Caco-2 (cell line): ENCODE data around the gene LIPK. TPM values are rescaled to one million over a fixed set of nuclear protein-coding genes. Genes with fewer than 3 reads are reported as not detected.

Experiments used
- BruUV-seq: library from RNA; stranded (reverse); fragments of 400-500 nt; replicated peaks from 2 replicates; lab custom pipeline; 2021; lab: Mats Ljungman, UMichigan
- CTCF ChIA-PET: fragments of 300-600 bp; sonication (Branson Sonifier 250); formaldehyde crosslinking; loops from one replicate; lab custom pipeline; 2022; ENCODE audit warnings: antibody characterized with exemption; lab: Charles Lee
- POLR2A ChIA-PET: fragments of 300-600 bp; sonication (Branson Sonifier 250); formaldehyde crosslinking; loops from one replicate; lab custom pipeline; 2022; ENCODE audit warnings: antibody characterized with exemption; lab: Charles Lee
- DNase-seq, 2 experiments: peaks; one replicate each; pipeline versions ENCODE4 v3.0.0 to v3.0.0-alpha.2; 2020 to 2022
- H3K27me3 ChIP-seq: replicated peaks from 2 replicates; pipeline ENCODE4 v1.6.0; 2011; ENCODE audit warnings: low read length; ENCODE audit not compliant: control insufficient read depth, insufficient read depth
- H3K36me3 ChIP-seq: 2 replicates; pipeline ENCODE4 v1.5.1; 2011; ENCODE audit warnings: low read length; ENCODE audit not compliant: control insufficient read depth, insufficient read depth
- H3K4me1 ChIP-seq: fragments of 250-450 bp; sonication (Bioruptor Pico); 2 replicates; pipeline ENCODE4 v1.5.1; 2020; ENCODE audit warnings: mild to moderate bottlenecking
- H3K4me3 ChIP-seq: 2 replicates; pipeline ENCODE4 v1.5.1; 2011; ENCODE audit warnings: low read depth, mild to moderate bottlenecking, control low read depth, low read length
- H3K9me3 ChIP-seq: fragments of 250-450 bp; sonication (Bioruptor Pico); 2 replicates; pipeline ENCODE4 v1.5.1; 2020; ENCODE audit warnings: mild to moderate bottlenecking, moderate library complexity
- H3K27ac Mint-ChIP-seq: one replicate; pipeline ENCODE4 v1.8.0; 2022; ENCODE audit warnings: mixed read lengths; ENCODE audit not compliant: unreplicated experiment
- H3K27me3 Mint-ChIP-seq: one replicate; pipeline ENCODE4 v1.8.0; 2022; ENCODE audit warnings: mixed read lengths; ENCODE audit not compliant: insufficient read depth, unreplicated experiment
- H3K36me3 Mint-ChIP-seq: one replicate; pipeline ENCODE4 v1.8.0; 2022; ENCODE audit warnings: mild to moderate bottlenecking, mixed read lengths; ENCODE audit not compliant: insufficient read depth, unreplicated experiment
- H3K4me1 Mint-ChIP-seq: one replicate; pipeline ENCODE4 v1.8.0; 2022; ENCODE audit warnings: low read depth, mixed read lengths; ENCODE audit not compliant: unreplicated experiment
- H3K4me3 Mint-ChIP-seq: one replicate; pipeline ENCODE4 v1.8.0; 2022; ENCODE audit warnings: mild to moderate bottlenecking, moderate library complexity, mixed read lengths; ENCODE audit not compliant: unreplicated experiment
- H3K9me3 Mint-ChIP-seq: one replicate; pipeline ENCODE4 v1.8.0; 2022; ENCODE audit warnings: mixed read lengths; ENCODE audit not compliant: unreplicated experiment
- intact Hi-C: fragments of 100-400 bp; cut with micrococcal nuclease; formaldehyde crosslinking; loops from one replicate; pipeline ENCODE4 v1.10.0; 2022; ENCODE audit not compliant: unreplicated experiment
- total RNA-seq: library from RNA; stranded (reverse); gene quantifications from 2 replicates; pipeline ENCODE4 v1.2.3, GENCODE V29; 2022
- TF ChIP-seq, protein P1 (sequence below), 2 experiments: fragments of 200-600 bp in 1 of 2; IDR thresholded peaks; 1 replicate in 1 of 2; 2 replicates in 1 of 2; pipeline versions ENCODE4 v1.5.1 to v1.8.0; 2011 to 2022; ENCODE audit warnings: antibody characterized with exemption in 1 of 2, control low read depth in 1 of 2, inconsistent platforms in 1 of 2, low read depth in 1 of 2, low read length in 1 of 2, mild to moderate bottlenecking in 1 of 2, moderate library complexity in 1 of 2; ENCODE audit not compliant: insufficient read depth in 1 of 2, severe bottlenecking in 1 of 2, unreplicated experiment in 1 of 2

Gene LIPK
- total RNA-seq, 1 experiment from 2014 or later = not detected

DNA sequence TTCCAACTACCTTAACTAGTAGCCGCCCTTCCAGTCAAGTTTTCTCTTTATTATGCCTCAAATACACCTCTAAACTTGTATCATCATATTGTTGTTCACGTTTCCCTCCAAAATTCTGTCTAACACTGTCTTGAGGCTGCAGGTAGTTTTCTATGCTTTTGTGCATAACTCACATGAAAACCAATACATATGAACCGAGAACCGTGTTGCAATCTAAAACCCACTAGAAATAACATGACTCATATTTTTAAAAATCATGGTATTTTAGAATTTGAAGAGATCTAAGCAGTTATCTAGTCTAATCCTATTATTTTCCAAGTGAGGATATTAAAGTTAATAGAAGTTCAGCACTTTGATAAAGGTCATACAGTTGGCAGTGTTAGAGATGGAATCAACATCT, 23.6 kb upstream of the LIPK start:
- H3K4me1 ChIP-seq = no peaks in the 10 kb centered on the region
- intact Hi-C loops = no loop called here
- Mint-ChIP-seq H3K9me3 (no peaks in the 10 kb centered on the region), H3K4me3 (no peak overlapping the region), H3K4me1 (no peaks in the 10 kb centered on the region), H3K27me3 (peaks cover 8% of the 10 kb centered on the region), H3K27ac (no peak overlapping the region), H3K36me3 (no peaks in the 10 kb centered on the region)
- no peak overlapping the region for H3K4me3 ChIP-seq
- TF ChIP-seq, protein P1, sequence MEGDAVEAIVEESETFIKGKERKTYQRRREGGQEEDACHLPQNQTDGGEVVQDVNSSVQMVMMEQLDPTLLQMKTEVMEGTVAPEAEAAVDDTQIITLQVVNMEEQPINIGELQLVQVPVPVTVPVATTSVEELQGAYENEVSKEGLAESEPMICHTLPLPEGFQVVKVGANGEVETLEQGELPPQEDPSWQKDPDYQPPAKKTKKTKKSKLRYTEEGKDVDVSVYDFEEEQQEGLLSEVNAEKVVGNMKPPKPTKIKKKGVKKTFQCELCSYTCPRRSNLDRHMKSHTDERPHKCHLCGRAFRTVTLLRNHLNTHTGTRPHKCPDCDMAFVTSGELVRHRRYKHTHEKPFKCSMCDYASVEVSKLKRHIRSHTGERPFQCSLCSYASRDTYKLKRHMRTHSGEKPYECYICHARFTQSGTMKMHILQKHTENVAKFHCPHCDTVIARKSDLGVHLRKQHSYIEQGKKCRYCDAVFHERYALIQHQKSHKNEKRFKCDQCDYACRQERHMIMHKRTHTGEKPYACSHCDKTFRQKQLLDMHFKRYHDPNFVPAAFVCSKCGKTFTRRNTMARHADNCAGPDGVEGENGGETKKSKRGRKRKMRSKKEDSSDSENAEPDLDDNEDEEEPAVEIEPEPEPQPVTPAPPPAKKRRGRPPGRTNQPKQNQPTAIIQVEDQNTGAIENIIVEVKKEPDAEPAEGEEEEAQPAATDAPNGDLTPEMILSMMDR (IDR thresholded peaks at IDR 0.05; ENCODE audit: insufficient read depth in 1 of 2, low read depth in 1 of 2, low read length in 1 of 2, severe bottlenecking in 1 of 2, unreplicated experiment in 1 of 2) = no peak
- CTCF ChIA-PET = no interaction called here
- no peaks in the 10 kb centered on the region for H3K27me3 ChIP-seq
- no peak for DNase-seq
- no TSS peak for BruUV-seq
- POLR2A ChIA-PET = no interaction called here
- peaks cover 3% of the 10 kb centered on the region; the same call in 1 of the 2 replicates for H3K9me3 ChIP-seq
- no peaks in the 10 kb centered on the region for H3K36me3 ChIP-seq

DNA sequence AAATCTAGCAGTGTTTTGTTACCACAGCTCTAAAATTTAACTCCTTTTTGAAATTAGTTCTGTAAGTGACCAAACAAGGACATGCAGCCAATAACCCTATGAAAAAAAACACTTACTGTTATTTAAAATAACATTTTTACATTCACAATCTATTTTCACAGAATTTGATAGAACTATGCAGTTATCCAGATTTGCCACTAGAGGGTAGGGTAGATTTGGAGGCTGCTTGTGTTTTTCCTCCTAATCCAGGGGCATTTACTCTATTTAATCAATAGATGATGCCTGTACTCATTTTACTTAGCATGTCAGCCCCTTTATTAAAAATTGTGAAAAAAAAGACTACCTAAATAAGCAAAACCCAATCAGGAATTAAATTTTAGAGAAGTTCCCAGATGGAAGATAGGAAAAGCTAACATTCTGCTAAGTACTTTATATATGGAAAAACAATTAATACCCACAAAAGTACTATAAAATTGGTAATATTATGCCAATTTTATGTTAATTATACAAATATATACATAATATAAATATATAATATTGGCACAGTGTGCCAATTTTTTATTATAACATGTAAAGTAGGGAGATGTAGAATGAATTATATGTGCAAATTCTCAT, 18.1 kb upstream of the LIPK start:
- Histone ChIP-seq H3K4me3 (no peak overlapping the region), H3K9me3 (no peaks in the 10 kb centered on the region), H3K4me1 (no peaks in the 10 kb centered on the region), H3K27me3 (no peaks in the 10 kb centered on the region), H3K36me3 (no peaks in the 10 kb centered on the region)
- TF ChIP-seq, protein P1 (IDR thresholded peaks at IDR 0.05; ENCODE audit: insufficient read depth in 1 of 2, low read depth in 1 of 2, low read length in 1 of 2, severe bottlenecking in 1 of 2, unreplicated experiment in 1 of 2) = peak; percentile 73 to 87
- peaks cover 3% of the 10 kb centered on the region for H3K27me3 Mint-ChIP-seq
- no peak overlapping the region for H3K4me3 Mint-ChIP-seq
- H3K9me3 Mint-ChIP-seq = no peaks in the 10 kb centered on the region
- H3K36me3 Mint-ChIP-seq = no peaks in the 10 kb centered on the region
- no peaks in the 10 kb centered on the region for H3K4me1 Mint-ChIP-seq
- BruUV-seq = no TSS peak
- no peak overlapping the region for H3K27ac Mint-ChIP-seq
- ChIA-PET POLR2A (no interaction called here), CTCF (no interaction called here)
- DNase-seq = peak in 1 of 2 experiments; percentile 29
- intact Hi-C loops = loop anchor here (1.0 to 5.0 kb wide), 6 partner anchors 15 to 123 kb away; no protein-coding TSS in a partner anchor

DNA sequence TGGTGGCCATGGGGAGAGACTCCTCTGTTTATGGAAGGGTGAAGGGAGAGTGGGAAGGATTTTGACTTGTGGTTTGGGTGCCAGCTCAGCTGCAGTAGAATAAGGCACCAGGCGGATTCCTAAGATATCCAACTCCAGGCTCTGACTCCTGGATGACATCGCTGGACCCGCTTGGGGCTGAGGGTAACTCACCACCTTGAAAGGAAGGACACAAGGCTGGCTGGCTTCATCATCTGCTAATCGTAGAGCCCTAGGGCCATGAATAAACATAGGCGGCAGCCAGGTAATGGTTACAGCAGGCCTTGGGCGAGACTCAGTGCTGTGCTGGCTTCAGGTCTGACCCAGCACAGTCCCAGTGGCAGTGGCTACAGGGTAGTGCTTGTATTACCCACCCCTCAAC, 16.7 kb upstream of the LIPK start:
- Mint-ChIP-seq H3K27ac (no peak overlapping the region), H3K27me3 (peaks cover 3% of the 10 kb centered on the region), H3K4me1 (no peaks in the 10 kb centered on the region), H3K9me3 (no peaks in the 10 kb centered on the region), H3K4me3 (no peak overlapping the region), H3K36me3 (no peaks in the 10 kb centered on the region)
- H3K4me1 ChIP-seq = no peaks in the 10 kb centered on the region
- ChIA-PET POLR2A (no interaction called here), CTCF (no interaction called here)
- TF ChIP-seq, protein P1 (IDR thresholded peaks at IDR 0.05; ENCODE audit: insufficient read depth in 1 of 2, low read depth in 1 of 2, low read length in 1 of 2, severe bottlenecking in 1 of 2, unreplicated experiment in 1 of 2) = no peak
- BruUV-seq = no TSS peak
- H3K36me3 ChIP-seq = no peaks in the 10 kb centered on the region
- H3K4me3 ChIP-seq = no peak overlapping the region
- H3K27me3 ChIP-seq = no peaks in the 10 kb centered on the region
- no peaks in the 10 kb centered on the region for H3K9me3 ChIP-seq
- no peak for DNase-seq
- intact Hi-C loops = loop anchor here (2.0 to 5.0 kb wide), 2 partner anchors 38 to 125 kb away; no protein-coding TSS in a partner anchor
